GM21360 (cell line): ENCODE results near the gene SPRY2.

Experiments used
- ATAC-seq: cut with Tn5 transposase; IDR thresholded peaks from one replicate; pipeline ENCODE4 v1.9.1; 2021; ENCODE audit warnings: mild to moderate bottlenecking, moderate library complexity; ENCODE audit not compliant: unreplicated experiment

SPRY2 gene

GRCh38 chr13:80314711-80315653, 25.9 kb downstream of the SPRY2 start:
- ATAC-seq: no peak

DNA sequence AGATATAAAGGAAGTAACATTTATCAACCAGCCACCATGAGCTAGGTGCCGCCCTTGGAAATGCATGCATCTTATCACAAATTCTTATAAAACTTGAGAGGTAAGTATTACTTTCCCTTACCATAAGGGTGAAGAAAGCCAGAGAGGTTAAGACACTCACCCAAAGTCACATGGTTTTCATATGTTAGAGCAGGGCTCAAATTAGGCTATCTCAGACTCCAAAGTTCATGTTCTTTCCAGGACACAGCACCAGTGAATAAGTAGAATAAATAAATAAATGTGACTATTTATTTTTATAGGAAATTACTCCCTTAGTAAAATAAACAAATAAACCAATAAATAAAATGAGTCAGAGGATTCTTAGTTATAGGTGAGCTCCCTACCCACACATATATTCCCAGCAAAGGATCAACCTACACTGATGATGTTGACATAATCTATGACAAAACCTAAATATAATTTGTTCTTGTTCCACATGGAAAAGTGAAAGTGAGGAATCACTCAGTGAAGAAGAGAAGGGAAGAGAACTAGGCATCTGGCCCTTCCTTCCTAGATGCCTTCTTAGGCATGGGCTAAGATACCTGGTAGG, 27.2 kb downstream of the SPRY2 start:
- no peak for ATAC-seq

DNA sequence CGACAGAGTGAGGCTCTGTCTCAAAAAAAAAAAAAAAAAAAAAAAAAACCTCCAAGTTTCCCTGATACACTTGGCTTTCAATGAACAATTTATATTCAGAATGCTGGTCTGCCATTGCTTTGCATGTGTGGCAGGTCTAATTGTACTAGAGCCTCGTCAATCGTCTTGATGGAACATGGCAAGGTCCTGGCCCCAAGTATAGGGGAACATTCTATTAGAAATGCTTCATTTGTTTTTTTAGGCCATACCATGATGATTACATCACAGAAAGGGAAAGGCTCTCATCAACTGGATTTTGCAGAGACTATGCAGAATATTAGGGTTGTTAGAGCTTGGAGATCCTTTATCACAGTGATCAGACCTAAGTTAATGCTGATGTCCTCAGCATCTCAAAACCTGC, 28.0 kb downstream of the SPRY2 start:
- no peak for ATAC-seq

DNA sequence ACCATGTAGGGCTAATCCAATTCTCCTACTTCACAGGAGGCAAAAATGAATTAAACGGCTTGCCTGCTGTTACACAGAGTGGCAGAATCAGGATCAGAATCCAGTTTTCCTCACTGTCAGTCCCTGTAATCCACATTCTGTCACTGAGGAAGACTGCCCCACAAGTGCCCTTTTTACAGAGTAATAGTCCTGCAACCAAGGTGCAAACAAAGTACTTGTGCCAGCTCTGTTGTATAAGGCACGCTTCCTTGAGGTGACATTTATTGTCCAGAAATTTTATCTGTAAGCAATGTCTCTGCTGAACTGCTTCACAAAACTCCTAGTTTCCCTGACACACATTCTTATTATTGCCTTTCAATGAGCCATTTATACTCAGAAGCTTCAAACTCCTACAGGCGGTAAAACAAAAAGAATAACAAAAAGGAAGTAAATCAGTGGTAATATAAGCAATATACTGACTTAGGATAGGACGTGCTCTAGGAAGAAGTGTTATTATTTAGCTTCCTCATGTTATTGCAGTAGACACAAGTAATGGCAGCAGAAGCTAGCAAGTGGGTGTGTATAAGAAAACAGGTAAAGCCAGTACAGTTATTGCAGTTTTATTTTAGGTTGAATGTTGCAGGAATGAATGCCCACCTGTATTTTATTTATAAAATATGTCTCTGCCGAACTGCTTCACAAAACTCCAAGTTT, 28.8 kb downstream of the SPRY2 start:
- ATAC-seq: no peak

DNA sequence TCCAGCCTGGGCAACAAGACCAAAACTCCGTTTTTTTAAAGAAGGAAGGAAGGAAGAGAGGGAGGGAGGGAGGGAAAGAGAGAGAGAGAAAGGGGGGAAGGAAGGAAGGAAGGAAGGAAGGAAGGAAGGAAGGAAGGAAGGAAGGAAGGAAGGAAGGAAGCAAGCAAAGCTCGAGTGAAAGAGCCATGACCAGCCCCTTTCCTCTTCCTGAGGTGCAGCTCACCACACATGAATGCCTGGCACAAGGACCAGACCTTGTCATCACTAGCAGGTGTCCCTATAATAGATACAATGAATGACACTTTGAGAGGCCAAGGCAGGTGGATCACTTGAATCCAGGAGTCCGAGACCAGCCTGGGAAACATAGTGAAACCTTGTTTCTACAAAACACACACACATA, 31.0 kb downstream of the SPRY2 start:
- no peak for ATAC-seq

- no peak for ATAC-seq
Observed at GRCh38 chr13:80307401-80307987, 33.4 kb downstream of the SPRY2 start.

GRCh38 chr13:80306337-80306972, 34.5 kb downstream of the SPRY2 start:
- no peak for ATAC-seq

DNA sequence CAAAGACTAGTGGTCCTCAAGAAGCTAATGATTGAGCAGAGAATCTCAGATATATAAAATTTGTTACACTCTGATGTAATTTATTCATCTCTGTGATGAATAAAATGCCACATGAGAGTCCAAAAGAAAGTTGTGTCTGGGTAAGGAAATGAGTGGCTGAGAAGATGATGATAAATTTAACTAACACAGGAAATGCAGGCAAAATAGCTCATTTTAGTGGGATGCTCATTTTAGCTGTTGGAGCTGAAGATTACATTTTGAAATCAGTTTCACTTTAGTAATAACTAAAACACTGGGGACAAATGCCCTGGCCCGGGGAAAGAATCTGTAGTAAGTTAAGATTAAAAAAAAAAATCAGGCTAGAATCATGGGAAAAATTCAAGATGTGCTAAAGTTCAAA, 35.2 kb downstream of the SPRY2 start:
- ATAC-seq: no peak

GRCh38 chr13:80303225-80303811, 37.6 kb downstream of the SPRY2 start:
- ATAC-seq: no peak

DNA sequence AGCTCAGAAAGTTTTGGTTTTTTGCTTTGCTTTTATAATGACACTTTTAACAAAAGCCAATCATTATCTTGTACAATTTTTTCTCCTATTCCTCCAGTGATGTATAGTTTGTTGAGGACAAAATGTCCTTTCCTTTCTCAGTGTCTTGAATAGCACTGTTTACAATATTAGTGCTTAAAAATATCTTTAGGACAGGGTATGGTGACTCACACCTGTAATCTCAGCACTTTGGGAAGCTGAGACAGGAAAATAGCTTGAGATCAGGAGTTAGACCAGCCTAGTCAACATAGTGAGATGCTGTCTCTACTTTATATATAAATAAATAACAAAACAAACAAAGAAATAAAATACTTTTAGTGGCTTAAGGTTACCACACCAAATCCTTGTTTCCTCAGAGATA, 41.9 kb downstream of the SPRY2 start:
- no peak for ATAC-seq

DNA sequence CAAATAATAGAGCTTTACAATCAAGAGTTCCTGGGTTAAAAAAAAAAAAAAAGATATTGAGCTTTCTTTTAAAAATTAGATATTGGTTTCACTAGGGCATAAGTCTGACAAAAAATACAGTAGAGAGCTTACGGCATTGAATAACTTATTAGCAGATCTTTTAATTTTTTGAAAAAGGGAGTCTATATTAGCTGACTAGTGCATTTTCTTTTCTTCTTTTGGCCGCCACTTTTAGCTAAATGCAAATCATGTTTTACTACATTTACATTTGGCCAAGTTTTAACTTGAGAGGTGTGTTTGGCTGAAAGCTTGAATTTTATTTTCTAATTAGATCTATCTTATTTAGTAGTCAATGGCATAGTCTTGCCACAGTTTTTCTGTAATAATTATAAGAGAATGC, 43.4 kb downstream of the SPRY2 start:
- no peak for ATAC-seq

GRCh38 chr13:80297094-80297493, 43.8 kb downstream of the SPRY2 start:
- no peak for ATAC-seq

DNA sequence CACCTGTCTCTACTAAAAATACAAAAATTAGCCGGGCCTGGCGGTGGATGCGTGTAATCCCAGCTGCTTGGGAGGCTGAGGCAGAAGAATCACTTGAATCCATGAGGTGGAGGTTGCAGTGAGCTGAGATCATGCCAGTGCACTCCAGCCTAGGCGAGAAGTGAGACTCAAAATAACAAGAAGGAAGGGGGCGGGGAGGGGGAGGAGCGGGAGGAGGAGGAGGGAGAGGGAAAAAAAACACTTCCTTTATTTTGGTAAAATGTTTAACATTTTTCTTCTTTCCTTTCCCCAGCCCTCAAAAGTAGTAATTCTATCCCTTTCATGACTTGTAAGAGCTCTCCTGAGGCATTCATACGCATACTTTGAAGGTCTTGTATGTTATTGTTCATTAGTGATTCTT, 44.3 kb downstream of the SPRY2 start:
- no peak for ATAC-seq

DNA sequence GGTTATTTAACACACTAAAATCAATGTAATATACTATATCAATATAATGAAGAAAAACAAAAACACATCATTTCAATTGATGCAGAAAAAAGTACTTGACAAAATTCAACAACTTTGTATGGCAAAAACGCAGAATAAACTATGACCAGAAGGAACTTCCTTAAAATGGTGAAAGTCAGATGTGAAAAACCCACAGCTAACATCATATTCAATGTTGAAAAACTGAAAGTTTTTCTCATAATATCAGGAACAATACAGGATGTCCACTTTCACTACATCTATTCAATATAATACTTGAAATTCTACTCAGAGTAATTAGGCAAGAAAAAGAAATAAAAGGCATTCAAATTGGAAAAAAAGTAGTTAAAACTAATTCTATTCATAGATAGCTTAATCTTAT, 50.3 kb downstream of the SPRY2 start:
- no peak for ATAC-seq
